Prostate gland (tissue), 2 donors: ENCODE measurements around the gene BICD1. TPM values are rescaled to one million over a fixed set of nuclear protein-coding genes. Genes with fewer than 3 reads are reported as not detected.

Experiments
- DNase-seq: peaks from one replicate; pipeline ENCODE4 v3.0.0-alpha.2; 2019; ENCODE audit warnings: low spot score
- H3K27ac ChIP-seq, 2 donors: fragments of 200-600 bp; sonication (generic); 2 replicates each; pipeline ENCODE4 v1.5.1; 2017 to 2019
- H3K27me3 ChIP-seq: fragments of 200-600 bp; sonication (generic); replicated peaks from 2 replicates; pipeline ENCODE4 v1.5.1; 2019; ENCODE audit not compliant: insufficient read depth
- H3K36me3 ChIP-seq, 2 donors: fragments of 200-600 bp; sonication (generic); 1 replicate in 1 of 2; 2 replicates in 1 of 2; pipeline versions ENCODE4 v1.5.1 to v1.8.1; 2017 to 2019
- H3K4me1 ChIP-seq: fragments of 200-600 bp; sonication (generic); replicated peaks from 2 replicates; pipeline ENCODE4 v1.5.1; 2019
- H3K4me3 ChIP-seq, 2 donors: fragments of 200-600 bp; sonication (generic); 2 replicates each; pipeline ENCODE4 v1.5.1; 2017 to 2019
- H3K9me3 ChIP-seq: fragments of 200-600 bp; sonication (generic); 2 replicates; pipeline ENCODE4 v1.5.1; 2017
- POLR2A ChIP-seq: fragments of 450-650 bp; IDR thresholded peaks from one replicate; pipeline ENCODE4 v1.6.1; 2016; ENCODE audit warnings: antibody characterized with exemption, mild to moderate bottlenecking
- POLR2AphosphoS5 ChIP-seq: sonication (generic); formaldehyde crosslinking; IDR thresholded peaks from one replicate; pipeline ENCODE4 v1.6.1; 2017; ENCODE audit warnings: antibody characterized with exemption
- WGBS: methylation state at CpG from one replicate; pipeline ENCODE4 v1.1.5; 2018; 5-methylcytosine and 5-hydroxymethylcytosine counted together
- intact Hi-C: fragments of 100-400 bp; cut with DNase I; formaldehyde crosslinking; loops from one replicate; pipeline ENCODE4 v1.14.2; 2022
- total RNA-seq, 2 donors: library from RNA; depleted of rRNA; stranded (reverse); fragments of >200 nt; gene quantifications; one replicate each; pipeline ENCODE4 v1.1.0, GENCODE V29; 2016
- TF ChIP-seq, protein P1 (sequence below), 4 experiments: fragments of 200-600 bp in 2 of 4; fragments of 450-650 bp in 2 of 4; sonication (generic) in 2 of 4; IDR thresholded peaks; 1 replicate in 3 of 4; 2 replicates in 1 of 4; pipeline ENCODE4 v1.5.1; 2016 to 2019; ENCODE audit warnings: antibody characterized with exemption in 4 of 4, mild to moderate bottlenecking in 2 of 4, moderate library complexity in 2 of 4

BICD1 gene
- total RNA-seq, 2 donors from 2014 or later: 8.6 to 26.2 TPM

DNA sequence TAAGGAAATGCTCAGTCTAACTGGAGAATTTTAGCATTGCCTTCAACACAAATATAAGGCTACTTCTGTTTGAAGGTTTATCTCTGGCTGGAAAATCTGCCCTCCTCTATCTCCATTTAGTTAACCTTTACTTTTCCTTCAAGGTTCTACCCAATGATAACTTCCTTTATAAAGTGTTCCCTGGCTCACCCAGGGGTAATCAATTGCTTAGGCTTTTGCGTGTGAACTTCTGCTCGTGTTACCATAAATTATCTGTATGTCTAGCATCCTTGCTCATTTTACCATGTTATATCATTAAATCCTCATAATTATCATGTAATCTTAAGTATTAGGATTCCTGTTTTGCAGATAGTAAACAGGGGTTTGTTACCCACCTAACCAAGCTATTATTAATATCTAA is 178.4 kb downstream of the BICD1 start:
- 48% methylated on average over 2 of the region's 2 CpGs for WGBS
- intact Hi-C loops: no loop called here
- Histone ChIP-seq H3K9me3 (no peaks in the 10 kb centered on the region), H3K36me3 (no peaks in the 10 kb centered on the region), H3K27me3 (no peaks in the 10 kb centered on the region), H3K27ac (no peak overlapping the region), H3K4me3 (no peak overlapping the region), H3K4me1 (no peaks in the 10 kb centered on the region)
- no peak for DNase-seq
- TF ChIP-seq, protein P1, sequence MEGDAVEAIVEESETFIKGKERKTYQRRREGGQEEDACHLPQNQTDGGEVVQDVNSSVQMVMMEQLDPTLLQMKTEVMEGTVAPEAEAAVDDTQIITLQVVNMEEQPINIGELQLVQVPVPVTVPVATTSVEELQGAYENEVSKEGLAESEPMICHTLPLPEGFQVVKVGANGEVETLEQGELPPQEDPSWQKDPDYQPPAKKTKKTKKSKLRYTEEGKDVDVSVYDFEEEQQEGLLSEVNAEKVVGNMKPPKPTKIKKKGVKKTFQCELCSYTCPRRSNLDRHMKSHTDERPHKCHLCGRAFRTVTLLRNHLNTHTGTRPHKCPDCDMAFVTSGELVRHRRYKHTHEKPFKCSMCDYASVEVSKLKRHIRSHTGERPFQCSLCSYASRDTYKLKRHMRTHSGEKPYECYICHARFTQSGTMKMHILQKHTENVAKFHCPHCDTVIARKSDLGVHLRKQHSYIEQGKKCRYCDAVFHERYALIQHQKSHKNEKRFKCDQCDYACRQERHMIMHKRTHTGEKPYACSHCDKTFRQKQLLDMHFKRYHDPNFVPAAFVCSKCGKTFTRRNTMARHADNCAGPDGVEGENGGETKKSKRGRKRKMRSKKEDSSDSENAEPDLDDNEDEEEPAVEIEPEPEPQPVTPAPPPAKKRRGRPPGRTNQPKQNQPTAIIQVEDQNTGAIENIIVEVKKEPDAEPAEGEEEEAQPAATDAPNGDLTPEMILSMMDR (IDR thresholded peaks at IDR 0.05): no peak
- no peak for TF ChIP-seq POLR2AphosphoS5
- TF ChIP-seq POLR2A: no peak

GRCh38 chr12:32285489-32285888 is 178.8 kb downstream of the BICD1 start:
- no peaks in the 10 kb centered on the region for H3K4me1 ChIP-seq
- no peaks in the 10 kb centered on the region for H3K27me3 ChIP-seq
- no peak overlapping the region for H3K4me3 ChIP-seq
- no peaks in the 10 kb centered on the region for H3K36me3 ChIP-seq
- H3K9me3 ChIP-seq: no peaks in the 10 kb centered on the region
- no peak overlapping the region for H3K27ac ChIP-seq
- TF ChIP-seq, protein P1 (IDR thresholded peaks at IDR 0.05): no peak
- TF ChIP-seq POLR2A: no peak
- TF ChIP-seq POLR2AphosphoS5: no peak
- intact Hi-C loops: no loop called here
- 38% methylated on average over 2 of the region's 2 CpGs for WGBS
- DNase-seq: no peak

DNA sequence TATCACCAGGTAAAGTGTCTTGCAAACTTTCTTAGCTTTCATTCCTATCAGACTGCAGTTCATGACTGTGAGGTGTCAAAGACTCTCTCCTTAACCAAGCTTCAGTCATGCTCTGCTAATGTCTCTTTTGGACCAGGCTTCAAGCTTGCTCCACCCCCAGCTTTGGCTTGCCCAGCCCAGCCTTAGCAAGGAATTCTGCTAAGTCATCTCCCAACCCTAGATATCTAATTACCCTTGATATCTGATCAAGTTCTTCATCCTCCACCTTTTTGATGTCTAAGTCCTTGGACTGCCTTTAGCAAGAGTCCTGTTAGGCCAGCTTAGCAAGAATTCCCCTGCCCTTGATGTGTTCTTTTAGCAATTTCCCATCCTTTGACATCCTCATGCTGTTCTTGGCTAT is 183.8 kb downstream of the BICD1 start:
- Histone ChIP-seq H3K36me3 (no peaks in the 10 kb centered on the region), H3K4me1 (no peaks in the 10 kb centered on the region), H3K27me3 (no peaks in the 10 kb centered on the region), H3K4me3 (no peak overlapping the region), H3K9me3 (no peaks in the 10 kb centered on the region), H3K27ac (no peak overlapping the region)
- TF ChIP-seq, protein P1 (IDR thresholded peaks at IDR 0.05): no peak
- no peak for DNase-seq
- intact Hi-C loops: no loop called here

- 89% methylated on average over 4 of the region's 4 CpGs for WGBS
- H3K4me1 ChIP-seq: no peaks in the 10 kb centered on the region
- H3K9me3 ChIP-seq: no peaks in the 10 kb centered on the region
- intact Hi-C loops: no loop called here
- no peak for DNase-seq
- no peak overlapping the region for H3K4me3 ChIP-seq
- TF ChIP-seq, protein P1 (IDR thresholded peaks at IDR 0.05): no peak
- TF ChIP-seq POLR2AphosphoS5 (no peak), POLR2A (no peak)
- H3K36me3 ChIP-seq: no peaks in the 10 kb centered on the region
- no peak overlapping the region for H3K27ac ChIP-seq
- H3K27me3 ChIP-seq: no peaks in the 10 kb centered on the region
Measured at GRCh38 chr12:32292151-32292550, 185.5 kb downstream of the BICD1 start.

- H3K27me3 ChIP-seq: no peaks in the 10 kb centered on the region
- H3K9me3 ChIP-seq: no peaks in the 10 kb centered on the region
- intact Hi-C loops: no loop called here
- no peak overlapping the region for H3K4me3 ChIP-seq
- WGBS: 76% methylated on average over 6 of the region's 6 CpGs
- H3K36me3 ChIP-seq: no peaks in the 10 kb centered on the region
- TF ChIP-seq POLR2AphosphoS5 (no peak), POLR2A (no peak)
- TF ChIP-seq, protein P1 (IDR thresholded peaks at IDR 0.05): peak in 1 of 4 experiments; percentile 20
- H3K27ac ChIP-seq: no peak overlapping the region
- DNase-seq: no peak
- H3K4me1 ChIP-seq: no peaks in the 10 kb centered on the region
Measured at GRCh38 chr12:32293808-32294419, 187.3 kb downstream of the BICD1 start.
